Thyroid gland (tissue), 4 donors: ENCODE data around the gene SMARCD1. TPM values are rescaled to one million over a fixed set of nuclear protein-coding genes. Genes with fewer than 3 reads are reported as not detected.

Experiments
- DNase-seq, 2 donors: peaks; one replicate each; pipeline ENCODE4 v3.0.0-alpha.2; 2019
- H3K27ac ChIP-seq, 3 donors: fragments of 200-600 bp; sonication (generic); 1 replicate in 2 of 3; 2 replicates in 1 of 3; pipeline ENCODE4 v1.5.1; 2016 to 2019; ENCODE audit warnings: mild to moderate bottlenecking in 1 of 3, moderate library complexity in 1 of 3
- H3K27me3 ChIP-seq: fragments of 200-600 bp; sonication (generic); one replicate; pipeline ENCODE4 v1.5.1; 2019
- H3K36me3 ChIP-seq, 2 donors: fragments of 200-600 bp; sonication (generic); one replicate each; pipeline ENCODE4 v1.5.1; 2016 to 2019
- H3K4me1 ChIP-seq, 2 donors: fragments of 200-600 bp; sonication (generic); one replicate each; pipeline ENCODE4 v1.5.1; 2017 to 2019
- H3K4me3 ChIP-seq, 3 donors: fragments of 200-600 bp; sonication (generic); replicated peaks in 1 of 3; 1 replicate in 2 of 3; 2 replicates in 1 of 3; pipeline ENCODE4 v1.5.1; 2016; ENCODE audit warnings: mild to moderate bottlenecking in 1 of 3
- H3K9me3 ChIP-seq: fragments of 200-600 bp; sonication (generic); one replicate; pipeline ENCODE4 v1.5.1; 2017
- POLR2A ChIP-seq, 2 donors: fragments of 450-650 bp; IDR thresholded peaks; one replicate each; pipeline ENCODE4 v1.6.1; 2017; ENCODE audit warnings: antibody characterized with exemption in 2 of 2, mild to moderate bottlenecking in 2 of 2, moderate library complexity in 1 of 2
- WGBS, 2 donors: methylation state at CpG; one replicate each; pipeline ENCODE4 v1.1.5; 2017; 5-methylcytosine and 5-hydroxymethylcytosine counted together
- intact Hi-C: fragments of 100-400 bp; cut with DNase I; formaldehyde crosslinking; loops from one replicate; pipeline ENCODE4 v1.15.1; 2023
- total RNA-seq, 4 donors: library from RNA; depleted of rRNA; stranded (reverse); fragments of >200 nt; gene quantifications; one replicate each; pipeline ENCODE4 v1.2.3, GENCODE V29; 2016
- TF ChIP-seq, protein P1 (sequence below), 6 experiments: fragments of 200-600 bp in 3 of 6; fragments of 450-650 bp in 3 of 6; sonication (generic) in 3 of 6; IDR thresholded peaks; one replicate each; pipeline ENCODE4 v1.5.1; 2016 to 2019; ENCODE audit warnings: antibody characterized with exemption in 6 of 6, mild to moderate bottlenecking in 2 of 6, inconsistent platforms in 1 of 6, moderate library complexity in 1 of 6

SMARCD1 gene
- total RNA-seq, 4 donors from 2014 or later, result 67.2 to 92.9 (median 74.7) TPM

GRCh38 chr12:50110127-50110761, 25.1 kb downstream of the SMARCD1 start:
- H3K27ac ChIP-seq, result peak overlapping the region; percentile 86 to 98 (median 95)
- DNase-seq, result peak; percentile 63 to 71
- no peak overlapping the region for H3K4me3 ChIP-seq
- WGBS, 2 donors, result 32% methylated on average over 8 of the region's 8 CpGs
- no peaks in the 10 kb centered on the region for H3K9me3 ChIP-seq
- intact Hi-C loops, result no loop called here
- peaks cover 37 to 43% of the 10 kb centered on the region in 2 donors for H3K4me1 ChIP-seq
- H3K27me3 ChIP-seq, result no peaks in the 10 kb centered on the region
- TF ChIP-seq POLR2A (IDR thresholded peaks at IDR 0.05), result no peak
- TF ChIP-seq, protein P1, sequence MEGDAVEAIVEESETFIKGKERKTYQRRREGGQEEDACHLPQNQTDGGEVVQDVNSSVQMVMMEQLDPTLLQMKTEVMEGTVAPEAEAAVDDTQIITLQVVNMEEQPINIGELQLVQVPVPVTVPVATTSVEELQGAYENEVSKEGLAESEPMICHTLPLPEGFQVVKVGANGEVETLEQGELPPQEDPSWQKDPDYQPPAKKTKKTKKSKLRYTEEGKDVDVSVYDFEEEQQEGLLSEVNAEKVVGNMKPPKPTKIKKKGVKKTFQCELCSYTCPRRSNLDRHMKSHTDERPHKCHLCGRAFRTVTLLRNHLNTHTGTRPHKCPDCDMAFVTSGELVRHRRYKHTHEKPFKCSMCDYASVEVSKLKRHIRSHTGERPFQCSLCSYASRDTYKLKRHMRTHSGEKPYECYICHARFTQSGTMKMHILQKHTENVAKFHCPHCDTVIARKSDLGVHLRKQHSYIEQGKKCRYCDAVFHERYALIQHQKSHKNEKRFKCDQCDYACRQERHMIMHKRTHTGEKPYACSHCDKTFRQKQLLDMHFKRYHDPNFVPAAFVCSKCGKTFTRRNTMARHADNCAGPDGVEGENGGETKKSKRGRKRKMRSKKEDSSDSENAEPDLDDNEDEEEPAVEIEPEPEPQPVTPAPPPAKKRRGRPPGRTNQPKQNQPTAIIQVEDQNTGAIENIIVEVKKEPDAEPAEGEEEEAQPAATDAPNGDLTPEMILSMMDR (IDR thresholded peaks at IDR 0.05), result no peak
- H3K36me3 ChIP-seq, result no peaks in the 10 kb centered on the region

- intact Hi-C loops, result no loop called here
- no peaks in the 10 kb centered on the region for H3K36me3 ChIP-seq
- 18 to 19% methylated on average over 5 to 6 of the region's 7 CpGs for WGBS, 2 donors
- H3K27ac ChIP-seq, result peak overlapping the region; percentile 86 to 98 (median 95)
- H3K9me3 ChIP-seq, result no peaks in the 10 kb centered on the region
- TF ChIP-seq, protein P1 (IDR thresholded peaks at IDR 0.05), result no peak
- TF ChIP-seq POLR2A (IDR thresholded peaks at IDR 0.05), result peak in 1 of 2 donors; percentile 71
- DNase-seq, result peak; percentile 96
- H3K4me3 ChIP-seq, result no peak overlapping the region
- peaks cover 37 to 49% of the 10 kb centered on the region in 2 donors for H3K4me1 ChIP-seq
- no peaks in the 10 kb centered on the region for H3K27me3 ChIP-seq
Measured at GRCh38 chr12:50110762-50111351, 25.7 kb downstream of the SMARCD1 start.

- Histone ChIP-seq H3K4me3 (no peak overlapping the region), H3K9me3 (no peaks in the 10 kb centered on the region), H3K27ac (peak overlapping the region; percentile 86 to 98 (median 95)), H3K27me3 (no peaks in the 10 kb centered on the region), H3K36me3 (no peaks in the 10 kb centered on the region), H3K4me1 (peaks cover 37 to 53% of the 10 kb centered on the region in 2 donors)
- DNase-seq, result no peak
- intact Hi-C loops, result no loop called here
- 4 to 7% methylated on average over 14 to 17 of the region's 19 CpGs for WGBS, 2 donors
- no peak for TF ChIP-seq POLR2A (IDR thresholded peaks at IDR 0.05)
- TF ChIP-seq, protein P1 (IDR thresholded peaks at IDR 0.05), result peak in 3 of 6 experiments; percentile 72 to 80 (median 73)
Measured at GRCh38 chr12:50111395-50111692, 26.2 kb downstream of the SMARCD1 start.

DNA sequence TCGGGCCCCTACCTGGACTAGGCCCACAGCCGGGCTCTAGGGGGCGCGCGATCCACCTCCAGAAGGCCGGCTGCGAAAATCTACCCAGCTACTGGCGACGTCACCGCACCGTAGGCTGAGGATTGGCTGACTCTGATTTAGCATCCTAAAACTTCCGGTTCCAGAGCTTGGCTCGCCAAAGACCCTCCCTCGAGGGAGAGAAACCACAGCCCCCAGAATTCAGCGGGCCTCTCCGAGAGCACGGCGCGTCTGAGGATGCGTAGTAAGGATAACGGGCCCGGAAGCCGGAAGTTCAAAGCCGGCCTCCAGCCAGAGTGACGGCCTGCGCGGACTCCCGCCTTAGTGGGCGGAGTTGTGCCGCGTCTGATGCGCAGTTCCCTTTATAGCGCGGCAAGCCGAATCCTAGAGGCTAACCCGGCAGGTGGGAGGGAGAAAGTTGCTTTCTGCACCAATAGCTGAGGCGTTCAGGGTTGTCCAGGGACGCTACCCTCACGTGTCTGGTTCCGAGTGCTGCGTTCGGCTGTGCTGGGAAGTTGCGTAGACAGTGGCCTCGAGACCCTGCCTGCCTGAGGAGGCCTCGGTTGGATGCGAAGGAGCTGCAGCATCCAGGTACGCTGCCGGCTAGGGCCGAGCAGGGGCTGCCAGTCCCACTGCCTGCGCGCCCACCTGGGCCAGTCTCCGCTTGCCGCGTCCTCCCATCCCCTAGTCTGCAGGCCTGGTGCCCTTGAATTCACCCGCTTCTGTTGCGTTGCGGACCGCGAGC, 26.7 kb downstream of the SMARCD1 start, which contains the start of gene COX14:
Gene COX14 (plus strand): TSS at position 544 of the 763 bp plus-strand sequence. CDS start 7,808 bp downstream, outside the sequence.
- intact Hi-C loops, result no loop called here
- peak within 1 kb of the TSS; percentile 70 to 94 (median 92) for H3K4me3 ChIP-seq
- peaks cover 40 to 58% of the 10 kb centered on the region in 2 donors for H3K4me1 ChIP-seq
- peak; percentile 99 for DNase-seq
- peak within 1 kb of the TSS; percentile 93 to 98 (median 97) for H3K27ac ChIP-seq
- no peaks in the 10 kb centered on the region for H3K36me3 ChIP-seq
- H3K9me3 ChIP-seq, result no peaks in the 10 kb centered on the region
- H3K27me3 ChIP-seq, result no peaks in the 10 kb centered on the region
- 0 to 1% methylated on average over 32 to 34 of the region's 59 CpGs for WGBS, 2 donors
- TF ChIP-seq POLR2A (IDR thresholded peaks at IDR 0.05), result peak; percentile 91 to 97
- TF ChIP-seq, protein P1 (IDR thresholded peaks at IDR 0.05), result peak in 5 of 6 experiments; percentile 2 to 95 (median 91)
